Thyroid gland (tissue), 4 donors: ENCODE data around the gene LRRC53.

Experiments
- CTCF ChIP-seq, 6 experiments: fragments of 200-600 bp in 3 of 6; fragments of 450-650 bp in 3 of 6; sonication (generic) in 3 of 6; IDR thresholded peaks; one replicate each; pipeline ENCODE4 v1.5.1; 2016 to 2019; ENCODE audit warnings: antibody characterized with exemption in 6 of 6, mild to moderate bottlenecking in 2 of 6, inconsistent platforms in 1 of 6, moderate library complexity in 1 of 6
- POLR2A ChIP-seq, 2 donors: fragments of 450-650 bp; IDR thresholded peaks; one replicate each; pipeline ENCODE4 v1.6.1; 2017; ENCODE audit warnings: antibody characterized with exemption in 2 of 2, mild to moderate bottlenecking in 2 of 2, moderate library complexity in 1 of 2

GRCh38 chr1:74505928-74506710 is 6.3 kb downstream of the LRRC53 start:
- TF ChIP-seq POLR2A (IDR thresholded peaks at IDR 0.05) (no peak), CTCF (IDR thresholded peaks at IDR 0.05) (no peak)
